Right lung (tissue), 5 donors: Measurements from ENCODE around the gene CASTOR2. TPM values are rescaled to one million over a fixed set of nuclear protein-coding genes. Genes with fewer than 3 reads are reported as not detected.
"Not testable (repeated sequence)": the region's sequence is repeated elsewhere in the genome, so short reads cannot be mapped to it uniquely, and the experiment has no call there.

Experiments used
- DNase-seq, 2 donors: peaks; one replicate each; pipeline ENCODE4 v3.0.0-alpha.2; 2013
- polyA plus RNA-seq, 5 donors: library from polyadenylated mRNA; unstranded; fragments of 120-200 nt; gene quantifications; one replicate each; pipeline versions ENCODE4 v1.2.1 to v1.2.3, GENCODE V29; 2013; ENCODE audit warnings: inconsistent platforms in 1 of 5, low replicate concordance in 1 of 5; ENCODE audit not compliant: insufficient read length in 5 of 5, insufficient read depth in 1 of 5

The CASTOR2 gene
- polyA plus RNA-seq, 5 donors = 4.2 to 5.1 (median 4.6) TPM

GRCh38 chr7:75049817-75050216, 85.3 kb downstream of the CASTOR2 start:
- DNase-seq = no peak

- DNase-seq = no peak
These were observed 86.0 kb downstream of the CASTOR2 start for GRCh38 chr7:75050501-75050900.

- no peak for DNase-seq
These were observed 90.2 kb downstream of the CASTOR2 start for GRCh38 chr7:75054744-75055143.

- DNase-seq = no peak
These were observed 90.7 kb downstream of the CASTOR2 start for GRCh38 chr7:75055155-75055554.

- peak; percentile 18 to 25 for DNase-seq
These were observed 91.6 kb downstream of the CASTOR2 start for GRCh38 chr7:75055830-75056772.

- no peak for DNase-seq
These were observed 93.9 kb downstream of the CASTOR2 start for GRCh38 chr7:75058406-75058805.

GRCh38 chr7:75064291-75064690, 99.8 kb downstream of the CASTOR2 start:
- no peak for DNase-seq

- no peak for DNase-seq
These were observed 100.3 kb downstream of the CASTOR2 start for GRCh38 chr7:75064801-75065200.

GRCh38 chr7:75066521-75066920, 102.0 kb downstream of the CASTOR2 start:
- no peak for DNase-seq

GRCh38 chr7:75072981-75073283, 108.4 kb downstream of the CASTOR2 start:
- DNase-seq = peak in 1 of 2 donors; percentile 45

GRCh38 chr7:75074262-75074641, 109.7 kb downstream of the CASTOR2 start:
- not testable (repeated sequence) for DNase-seq

Other genes starting within 250 kb of the CASTOR2 start
- 1 to 10 TPM; 1.8 to 2.7 (median 2.3) TPM for gene NCF1, start 190.7 kb upstream of the CASTOR2 start, polyA plus RNA-seq
- gene GTF2IRD2, start 113.1 kb upstream of the CASTOR2 start, polyA plus RNA-seq = 10 to 100 TPM; 32.2 to 58.6 (median 42.0) TPM
- gene RCC1L, start 109.1 kb downstream of the CASTOR2 start, polyA plus RNA-seq = 10 to 100 TPM; 32.7 to 41.6 (median 36.6) TPM
- gene GTF2IRD2B, start 127.9 kb downstream of the CASTOR2 start, polyA plus RNA-seq = 10 to 100 TPM; 68.4 to 82.9 (median 71.0) TPM